IMR-90 (cell line): ENCODE measurements around the gene FGD5. TPM values are rescaled to one million over a fixed set of nuclear protein-coding genes. Genes with fewer than 3 reads are reported as not detected.

Experiments used
- ATAC-seq: fragments of 200-7000 bp; cut with Tn5 transposase; 2 replicates; pipeline ENCODE4 v1.9.1; 2020; ENCODE audit warnings: low read depth, mild to moderate bottlenecking, moderate library complexity
- BruUV-seq: library from RNA; stranded (reverse); fragments of 400-500 nt; replicated peaks from 2 replicates; lab custom pipeline; 2021; lab: Mats Ljungman, UMichigan
- CTCF ChIA-PET: fragments of 300-600 bp; formaldehyde crosslinking; extraction: SDS; loops from one replicate; lab custom pipeline; 2021; ENCODE audit warnings: antibody characterized with exemption; lab: Yijun Ruan, JAX
- POLR2A ChIA-PET: fragments of 300-600 bp; sonication (Branson Sonifier 250); formaldehyde crosslinking; loops from one replicate; lab custom pipeline; 2022; ENCODE audit warnings: antibody characterized with exemption; ENCODE audit not compliant: unreplicated experiment; lab: Charles Lee
- DNase-seq: peaks from one replicate; pipeline ENCODE4 v3.0.0; 2013
- H2AFZ ChIP-seq: replicated peaks from 2 replicates; pipeline ENCODE3; 2013; ENCODE audit warnings: low read length, mild to moderate bottlenecking; ENCODE audit not compliant: poor library complexity
- H2AK5ac ChIP-seq: 2 replicates; pipeline ENCODE4 v1.6.1; 2013; ENCODE audit warnings: low read depth, low read length, inconsistent platforms
- H2AK9ac ChIP-seq: replicated peaks from 2 replicates; pipeline ENCODE3; 2013; ENCODE audit warnings: mild to moderate bottlenecking, low read depth, low read length, moderate library complexity; ENCODE audit not compliant: poor library complexity
- H2BK120ac ChIP-seq: 2 replicates; pipeline ENCODE4 v1.6.1; 2013; ENCODE audit warnings: low read depth, low read length, inconsistent platforms
- H2BK15ac ChIP-seq: 3 replicates; pipeline ENCODE4 v1.6.1; 2013; ENCODE audit warnings: low read depth, low read length, inconsistent platforms
- H2BK20ac ChIP-seq: 2 replicates; pipeline ENCODE4 v1.6.1; 2013; ENCODE audit warnings: low read depth, mild to moderate bottlenecking, inconsistent platforms, low read length, moderate library complexity
- H2BK5ac ChIP-seq: 2 replicates; pipeline ENCODE4 v1.6.1; 2013; ENCODE audit warnings: mild to moderate bottlenecking, low read depth, low read length, inconsistent platforms; ENCODE audit not compliant: poor library complexity, severe bottlenecking
- H3K14ac ChIP-seq: replicated peaks from 2 replicates; pipeline ENCODE4 v1.6.1; 2013; ENCODE audit warnings: low read depth, low read length, inconsistent platforms
- H3K18ac ChIP-seq: 2 replicates; pipeline ENCODE4 v1.6.1; 2013; ENCODE audit warnings: low read depth, low read length, control low read depth
- H3K23ac ChIP-seq: 2 replicates; pipeline ENCODE4 v1.6.1; 2013; ENCODE audit warnings: low read depth, low read length, inconsistent platforms
- H3K27ac ChIP-seq: 2 replicates; pipeline ENCODE4 v1.5.1; 2013; ENCODE audit warnings: mild to moderate bottlenecking, control low read depth, low read length; ENCODE audit not compliant: insufficient read depth
- H3K27me3 ChIP-seq: 2 replicates; pipeline ENCODE4 v1.6.1; 2013; ENCODE audit warnings: low read length; ENCODE audit not compliant: control insufficient read depth, insufficient read depth
- H3K36me3 ChIP-seq: 2 replicates; pipeline ENCODE4 v1.6.1; 2013; ENCODE audit warnings: low read length, mixed read lengths; ENCODE audit not compliant: control insufficient read depth, insufficient read depth
- H3K4ac ChIP-seq: 2 replicates; pipeline ENCODE4 v1.6.1; 2013; ENCODE audit warnings: low read depth, low read length, inconsistent platforms
- H3K4me1 ChIP-seq: 2 replicates; pipeline ENCODE4 v1.6.1; 2013; ENCODE audit warnings: low read length, mixed read lengths; ENCODE audit not compliant: control insufficient read depth, insufficient read depth
- H3K4me2 ChIP-seq: 2 replicates; pipeline ENCODE4 v1.6.1; 2013; ENCODE audit warnings: low read depth, mild to moderate bottlenecking, control low read depth, low read length, moderate library complexity
- H3K4me3 ChIP-seq: 2 replicates; pipeline ENCODE4 v1.5.1; 2013; ENCODE audit warnings: low read depth, mild to moderate bottlenecking, control low read depth, low read length, moderate library complexity; ENCODE audit not compliant: insufficient read depth
- H3K56ac ChIP-seq: 2 replicates; pipeline ENCODE4 v1.6.1; 2013; ENCODE audit warnings: low read length, inconsistent platforms; ENCODE audit not compliant: insufficient read depth; ENCODE audit errors: extremely low read depth
- H3K79me1 ChIP-seq, 2 experiments: 2 replicates each; pipeline ENCODE4 v1.6.1; 2013; ENCODE audit warnings: low read length in 2 of 2, inconsistent platforms in 1 of 2, low read depth in 1 of 2
- H3K9ac ChIP-seq: 2 replicates; pipeline ENCODE4 v1.6.1; 2013; ENCODE audit warnings: low read depth, low read length, control low read depth
- H3K9me1 ChIP-seq: 2 replicates; pipeline ENCODE4 v1.6.1; 2013; ENCODE audit warnings: low read length, inconsistent platforms; ENCODE audit not compliant: insufficient read depth
- H3K9me3 ChIP-seq: 2 replicates; pipeline ENCODE4 v1.6.1; 2013; ENCODE audit warnings: low read length; ENCODE audit not compliant: control insufficient read depth, insufficient read depth
- H4K20me1 ChIP-seq: 2 replicates; pipeline ENCODE4 v1.6.1; 2013; ENCODE audit warnings: low read length, inconsistent platforms; ENCODE audit not compliant: insufficient read depth
- H4K5ac ChIP-seq: 2 replicates; pipeline ENCODE4 v1.6.1; 2013; ENCODE audit warnings: mild to moderate bottlenecking, low read depth, low read length, control low read depth
- H4K8ac ChIP-seq, 2 experiments: 2 replicates each; pipeline ENCODE4 v1.6.1; 2013; ENCODE audit warnings: low read depth in 2 of 2, low read length in 2 of 2, control low read depth in 1 of 2, inconsistent platforms in 1 of 2
- H4K91ac ChIP-seq: 2 replicates; pipeline ENCODE4 v1.6.1; 2013; ENCODE audit warnings: low read depth, low read length, inconsistent platforms; ENCODE audit not compliant: insufficient read depth
- CHD1 ChIP-seq: IDR thresholded peaks from 2 replicates; pipeline ENCODE4 v1.6.1; 2012; ENCODE audit warnings: low read depth, low read length, improper control_type of control experiment
- ELK1 ChIP-seq: fragments of 150-350 bp; IDR thresholded peaks from 2 replicates; pipeline ENCODE4 v1.6.1; 2016; ENCODE audit warnings: low read depth, mild to moderate bottlenecking, low read length, moderate library complexity, borderline replicate concordance
- FOS ChIP-seq: fragments of 150-350 bp; IDR thresholded peaks from 2 replicates; pipeline ENCODE4 v1.6.1; 2016; ENCODE audit warnings: low read depth, low read length
- MAFK ChIP-seq: IDR thresholded peaks from 2 replicates; pipeline ENCODE4 v1.6.1; 2012; ENCODE audit warnings: low read depth, low read length, improper control_type of control experiment
- NFE2L2 ChIP-seq: fragments of 150-350 bp; IDR thresholded peaks from 2 replicates; pipeline ENCODE4 v1.6.1; 2016; ENCODE audit warnings: low read depth, mild to moderate bottlenecking, low read length
- RAD21 ChIP-seq: IDR thresholded peaks from 2 replicates; pipeline ENCODE4 v1.6.1; 2012; ENCODE audit warnings: low read length, improper control_type of control experiment
- RCOR1 ChIP-seq: IDR thresholded peaks from 2 replicates; pipeline ENCODE4 v1.6.1; 2012; ENCODE audit warnings: mild to moderate bottlenecking, low read length, improper control_type of control experiment; ENCODE audit not compliant: insufficient replicate concordance
- USF2 ChIP-seq: fragments of 150-350 bp; IDR thresholded peaks from 2 replicates; pipeline ENCODE4 v1.6.1; 2017; ENCODE audit warnings: mild to moderate bottlenecking, antibody characterized with exemption, low read length, low read depth
- WGBS, 2 experiments: methylation state at CpG; one replicate each; pipeline versions ENCODE4 v1.1.5 to v1.1.7; 2013; ENCODE audit warnings: missing lambda C conversion rate in 2 of 2; ENCODE audit not compliant: insufficient read length in 1 of 2; ENCODE audit errors: extremely low coverage in 2 of 2; 5-methylcytosine and 5-hydroxymethylcytosine counted together
- dilution Hi-C: fragments of 300-500 bp; cut with HindIII; formaldehyde crosslinking; loops from one replicate; pipeline ENCODE4 v1.14.3; 2018; ENCODE audit warnings: low sequenced_read_pairs; ENCODE audit not compliant: unreplicated experiment
- in situ Hi-C: fragments of 300-500 bp; cut with MboI; formaldehyde crosslinking; loops from 3 replicates; pipeline ENCODE4 v1.14.3; 2019; ENCODE audit warnings: low sequenced_read_pairs, inconsistent platforms, mixed read lengths
- intact Hi-C: fragments of 100-400 bp; cut with micrococcal nuclease; formaldehyde crosslinking; loops from 2 replicates; pipeline ENCODE4 v1.10.0; 2022
- polyA plus RNA-seq, 3 experiments: library from polyadenylated mRNA; depleted of rRNA; stranded (reverse); fragments of >200 nt; gene quantifications; 2 replicates each; pipeline ENCODE4 v1.2.3, GENCODE V29; 2012; ENCODE audit warnings: low replicate concordance in 1 of 3
- total RNA-seq: library from RNA; depleted of rRNA; stranded (reverse); fragments of >200 nt; gene quantifications from 2 replicates; pipeline ENCODE4 v1.2.3, GENCODE V29; 2012
- TF ChIP-seq, protein P1 (sequence below): conservative IDR thresholded peaks from 2 replicates; pipeline ENCODE4 v1.5.1; 2012; ENCODE audit warnings: mild to moderate bottlenecking, low read depth, low read length, improper control_type of control experiment

FGD5 gene
- total and polyA plus RNA-seq, 2 of the 4 experiments (the other 2 are of a cell fraction): not detected

GRCh38 chr3:14980689-14981088 lies 161.9 kb downstream of the FGD5 start:
- H2BK15ac ChIP-seq: no peak overlapping the region
- no peak overlapping the region for H3K27ac ChIP-seq
- no peaks in the 10 kb centered on the region for H3K27me3 ChIP-seq
- H3K79me1 ChIP-seq: peaks cover 32 to 40% of the 10 kb centered on the region in 2 experiments
- no peak overlapping the region for H3K9ac ChIP-seq
- no peak for TF ChIP-seq MAFK
- no peak for TF ChIP-seq USF2
- TF ChIP-seq, protein P1, sequence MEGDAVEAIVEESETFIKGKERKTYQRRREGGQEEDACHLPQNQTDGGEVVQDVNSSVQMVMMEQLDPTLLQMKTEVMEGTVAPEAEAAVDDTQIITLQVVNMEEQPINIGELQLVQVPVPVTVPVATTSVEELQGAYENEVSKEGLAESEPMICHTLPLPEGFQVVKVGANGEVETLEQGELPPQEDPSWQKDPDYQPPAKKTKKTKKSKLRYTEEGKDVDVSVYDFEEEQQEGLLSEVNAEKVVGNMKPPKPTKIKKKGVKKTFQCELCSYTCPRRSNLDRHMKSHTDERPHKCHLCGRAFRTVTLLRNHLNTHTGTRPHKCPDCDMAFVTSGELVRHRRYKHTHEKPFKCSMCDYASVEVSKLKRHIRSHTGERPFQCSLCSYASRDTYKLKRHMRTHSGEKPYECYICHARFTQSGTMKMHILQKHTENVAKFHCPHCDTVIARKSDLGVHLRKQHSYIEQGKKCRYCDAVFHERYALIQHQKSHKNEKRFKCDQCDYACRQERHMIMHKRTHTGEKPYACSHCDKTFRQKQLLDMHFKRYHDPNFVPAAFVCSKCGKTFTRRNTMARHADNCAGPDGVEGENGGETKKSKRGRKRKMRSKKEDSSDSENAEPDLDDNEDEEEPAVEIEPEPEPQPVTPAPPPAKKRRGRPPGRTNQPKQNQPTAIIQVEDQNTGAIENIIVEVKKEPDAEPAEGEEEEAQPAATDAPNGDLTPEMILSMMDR: no peak
- TF ChIP-seq RCOR1: no peak
- no peak for TF ChIP-seq RAD21
- TF ChIP-seq ELK1: no peak
- no peak for TF ChIP-seq FOS
- no peak for TF ChIP-seq CHD1
- no peak for TF ChIP-seq NFE2L2
- no peak overlapping the region for H2AK5ac ChIP-seq
- no peaks in the 10 kb centered on the region for H3K9me3 ChIP-seq
- no peak overlapping the region for H3K4me3 ChIP-seq
- H4K5ac ChIP-seq: no peak overlapping the region
- H4K20me1 ChIP-seq: peaks cover 8% of the 10 kb centered on the region; the same call in 1 of the 2 replicates
- in situ Hi-C loops (no loop called here), dilution Hi-C loops (no loop called here), intact Hi-C loops (no loop called here)
- no peak overlapping the region for H4K91ac ChIP-seq
- BruUV-seq: no TSS peak
- H2AK9ac ChIP-seq: no peak overlapping the region
- no peak overlapping the region for H2BK5ac ChIP-seq
- no peaks in the 10 kb centered on the region for H3K4me1 ChIP-seq
- H3K23ac ChIP-seq: no peak overlapping the region
- 0 out of 2 replicates have a peak, but pooled peaks cover 4% of the 10 kb centered on the region for H3K9me1 ChIP-seq
- no peak overlapping the region for H2BK120ac ChIP-seq
- no peak overlapping the region for H2AFZ ChIP-seq
- no peak overlapping the region for H2BK20ac ChIP-seq
- no peak overlapping the region for H3K14ac ChIP-seq
- DNase-seq (no peak), ATAC-seq (no peak)
- no peak overlapping the region for H3K18ac ChIP-seq
- ChIA-PET CTCF (no interaction called here), POLR2A (no interaction called here)
- no peak overlapping the region for H3K4me2 ChIP-seq
- 100% methylated on average over 1 of the region's 4 CpGs; no CpG with 5 or more reads in 1 of the 2 experiments for WGBS, 2 experiments
- no peak overlapping the region for H3K56ac ChIP-seq
- H3K36me3 ChIP-seq: no peaks in the 10 kb centered on the region
- no peak overlapping the region for H4K8ac ChIP-seq
- H3K4ac ChIP-seq: no peak overlapping the region
